Coronary artery (tissue), 2 donors: Measurements from ENCODE around the gene SLC22A4.

ENCODE experiments used
- DNase-seq: peaks from one replicate; pipeline ENCODE4 v3.0.0-alpha.2; 2017; ENCODE audit warnings: low spot score
- H3K27ac ChIP-seq, 2 donors: fragments of 200-600 bp; sonication (generic); one replicate each; pipeline ENCODE4 v1.5.1; 2016 to 2019
- H3K4me3 ChIP-seq: fragments of 200-600 bp; sonication (generic); 2 replicates; pipeline ENCODE4 v1.5.1; 2016; ENCODE audit warnings: mild to moderate bottlenecking, moderate library complexity
- CTCF ChIP-seq: fragments of 200-600 bp; sonication (generic); IDR thresholded peaks from one replicate; pipeline ENCODE4 v1.5.1; 2019; ENCODE audit warnings: antibody characterized with exemption

Gene SLC22A4

DNA sequence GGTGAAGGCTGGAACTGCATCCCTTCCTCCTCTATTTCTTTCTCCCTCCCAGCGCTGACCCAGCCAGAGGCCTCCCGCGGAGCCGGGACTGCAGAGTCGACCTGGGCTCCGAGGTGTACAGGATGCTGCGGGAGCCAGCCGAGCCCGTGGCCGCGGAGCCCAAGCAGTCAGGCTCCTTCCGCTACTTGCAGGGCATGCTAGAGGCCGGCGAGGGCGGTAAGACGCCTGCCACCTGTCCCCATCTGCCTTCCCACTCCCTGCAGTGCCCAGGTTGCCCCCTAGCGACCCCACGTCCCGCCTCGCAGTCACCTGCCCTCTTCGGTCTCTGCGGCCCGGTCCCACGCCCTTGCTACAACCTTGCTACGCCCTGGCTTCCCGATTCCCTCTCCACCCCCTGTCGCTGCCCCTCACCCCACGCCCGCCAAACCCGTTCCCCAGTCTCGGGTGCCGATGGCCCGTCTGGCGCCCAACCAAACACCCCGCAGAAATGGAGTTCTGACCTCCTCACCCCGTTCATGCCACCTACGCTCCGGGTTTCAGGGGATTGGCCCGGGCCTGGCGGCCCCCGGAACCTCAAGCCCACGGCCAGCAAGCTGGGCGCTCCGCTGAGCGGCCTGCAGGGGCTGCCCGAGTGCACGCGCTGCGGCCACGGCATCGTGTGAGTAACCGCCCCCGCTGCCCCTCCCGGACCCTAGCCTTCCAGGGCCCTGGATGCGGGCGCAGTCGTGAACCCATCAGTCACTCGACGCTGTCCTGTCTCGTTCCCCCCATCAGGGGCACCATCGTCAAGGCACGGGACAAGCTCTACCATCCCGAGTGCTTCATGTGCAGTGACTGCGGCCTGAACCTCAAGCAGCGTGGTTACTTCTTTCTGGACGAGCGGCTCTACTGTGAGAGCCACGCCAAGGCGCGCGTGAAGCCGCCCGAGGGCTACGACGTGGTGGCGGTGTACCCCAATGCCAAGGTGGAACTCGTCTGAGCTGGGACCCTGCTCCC, 22.6 kb upstream of the SLC22A4 start:
- DNase-seq, result peak; percentile 74
- TF ChIP-seq CTCF, result no peak
- H3K27ac ChIP-seq, result no peak overlapping the region
- no peak overlapping the region for H3K4me3 ChIP-seq

GRCh38 chr5:132272311-132273210, 21.6 kb upstream of the SLC22A4 start:
- no peak overlapping the region for H3K27ac ChIP-seq
- peak; percentile 78 for TF ChIP-seq CTCF
- peak; percentile 77 for DNase-seq
- peak overlapping the region; percentile 35 for H3K4me3 ChIP-seq

DNA sequence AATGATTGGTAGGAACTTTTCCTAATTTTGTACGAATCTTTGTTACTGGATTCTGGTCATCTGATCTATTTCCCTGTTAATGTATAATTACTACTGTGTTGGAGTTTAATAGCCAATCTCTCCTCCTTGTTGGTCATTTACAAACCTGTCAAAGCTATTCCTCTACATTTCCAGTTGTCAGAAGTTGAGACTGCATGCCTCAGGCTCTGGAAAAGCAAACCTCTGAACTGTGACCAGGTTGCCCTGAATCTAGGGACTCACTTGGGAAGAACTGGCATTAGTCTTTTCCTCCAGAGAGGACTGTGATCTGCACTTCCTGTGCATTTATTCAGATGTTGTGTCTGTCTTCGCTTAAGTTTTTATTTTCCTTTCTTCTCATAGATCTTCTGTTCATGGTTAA, 20.6 kb upstream of the SLC22A4 start:
- DNase-seq, result no peak
- H3K27ac ChIP-seq, result no peak overlapping the region
- no peak for TF ChIP-seq CTCF
- no peak overlapping the region for H3K4me3 ChIP-seq

DNA sequence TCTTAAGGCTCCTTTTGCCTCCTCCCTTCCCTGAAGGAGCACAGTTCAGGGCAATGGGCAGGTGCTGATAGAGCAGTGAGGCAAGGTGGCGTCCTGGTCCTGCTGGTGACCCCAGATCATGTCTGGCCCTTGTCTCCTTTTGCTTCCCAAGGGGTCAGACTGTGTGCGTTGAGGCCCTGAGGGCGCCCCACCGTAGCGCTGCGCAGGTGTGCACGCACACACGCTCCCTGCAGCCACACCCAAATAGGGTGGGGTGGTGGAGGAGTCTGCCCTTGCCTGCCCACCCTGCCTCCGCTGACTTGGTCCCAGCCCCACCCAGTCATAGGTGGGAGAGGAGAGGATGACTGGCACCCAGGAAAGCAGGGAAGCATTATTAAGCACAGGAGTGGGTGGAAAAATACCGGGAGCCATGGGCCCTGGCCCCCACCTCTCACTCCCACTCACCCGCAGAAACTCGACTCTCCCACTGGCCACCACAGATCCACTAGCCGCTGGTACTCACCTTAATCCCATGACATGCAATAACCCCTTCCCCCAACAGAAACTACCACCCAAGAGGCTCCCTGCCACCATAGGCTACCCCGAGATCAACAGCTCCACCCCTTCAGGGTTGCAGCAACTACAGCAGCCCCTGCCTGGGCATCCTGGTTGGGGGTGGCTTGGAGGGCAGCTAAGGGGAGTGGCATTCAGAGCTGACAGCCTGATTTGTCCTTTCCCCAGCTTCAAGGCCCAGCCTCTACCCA, 20.0 kb upstream of the SLC22A4 start:
- H3K27ac ChIP-seq, result no peak overlapping the region
- H3K4me3 ChIP-seq, result no peak overlapping the region
- peak; percentile 58 for DNase-seq
- TF ChIP-seq CTCF, result no peak

GRCh38 chr5:132275367-132276220, 18.6 kb upstream of the SLC22A4 start:
- DNase-seq, result peak; percentile 62
- Histone ChIP-seq H3K27ac (no peak overlapping the region), H3K4me3 (no peak overlapping the region)
- TF ChIP-seq CTCF, result no peak

DNA sequence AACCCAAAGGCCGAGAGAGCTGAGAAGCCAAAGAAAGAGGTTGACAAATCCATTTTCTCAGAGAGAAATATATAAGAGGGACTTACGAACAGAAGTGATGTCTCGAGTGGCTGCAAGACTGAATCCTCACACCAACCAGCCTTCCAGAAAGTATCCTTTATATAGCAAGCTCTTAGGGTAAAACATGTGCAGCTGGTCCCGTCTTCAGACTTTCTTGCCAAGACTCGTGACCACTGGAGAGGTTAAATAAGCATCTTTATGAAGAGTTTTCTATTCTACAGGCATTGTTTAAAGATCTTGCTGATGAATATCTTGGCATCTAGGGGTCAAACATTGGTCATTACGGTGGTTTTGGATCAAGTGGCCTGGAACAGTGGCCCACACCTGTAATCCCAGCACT, 16.9 kb upstream of the SLC22A4 start:
- no peak for DNase-seq
- Histone ChIP-seq H3K4me3 (no peak overlapping the region), H3K27ac (no peak overlapping the region)
- no peak for TF ChIP-seq CTCF
